WTC11 (cell line): ENCODE data around the gene KBTBD2. TPM values are rescaled to one million over a fixed set of nuclear protein-coding genes. Genes with fewer than 3 reads are reported as not detected.

Source experiments
- ATAC-seq: fragments of 200-7000 bp; cut with Tn5 transposase; 2 replicates; pipeline ENCODE4 v1.10.0; 2021; ENCODE audit warnings: mild to moderate bottlenecking, moderate library complexity
- CTCF ChIA-PET: fragments of 300-600 bp; sonication (Branson Sonifier 250); formaldehyde crosslinking; loops from one replicate; lab custom pipeline; 2021; ENCODE audit warnings: antibody characterized with exemption; lab: Charles Lee
- POLR2A ChIA-PET: fragments of 350-600 bp; sonication (Branson Sonifier 250); formaldehyde crosslinking; loops from one replicate; lab custom pipeline; 2021; ENCODE audit warnings: antibody characterized with exemption; lab: Charles Lee
- DNase-seq: peaks from one replicate; pipeline ENCODE4 v3.0.0; 2021; ENCODE audit warnings: low spot score
- H3K27ac Mint-ChIP-seq: 2 replicates; pipeline ENCODE4 v1.8.0; 2021; ENCODE audit warnings: mixed read lengths
- H3K27me3 Mint-ChIP-seq: 2 replicates; pipeline ENCODE4 v1.8.0; 2021; ENCODE audit warnings: low read depth, mild to moderate bottlenecking, moderate library complexity, mixed read lengths
- H3K36me3 Mint-ChIP-seq: 2 replicates; pipeline ENCODE4 v1.8.0; 2021; ENCODE audit warnings: mixed read lengths
- H3K4me1 Mint-ChIP-seq: 2 replicates; pipeline ENCODE4 v1.8.0; 2022; ENCODE audit warnings: mixed read lengths
- H3K4me3 Mint-ChIP-seq: 2 replicates; pipeline ENCODE4 v1.8.0; 2021; ENCODE audit warnings: mild to moderate bottlenecking, moderate library complexity, mixed read lengths
- H3K9me3 Mint-ChIP-seq: 2 replicates; pipeline ENCODE4 v1.8.0; 2021; ENCODE audit warnings: mixed read lengths
- ATF1 ChIP-seq: sonication (generic); formaldehyde crosslinking; IDR thresholded peaks from 2 replicates; pipeline ENCODE4 v1.8.1; 2023; ENCODE audit warnings: mild to moderate bottlenecking, moderate library complexity, missing genetic modification reagents
- ATF6 ChIP-seq: sonication (generic); formaldehyde crosslinking; IDR thresholded peaks from 2 replicates; pipeline ENCODE4 v1.8.1; 2023; ENCODE audit warnings: mild to moderate bottlenecking, missing genetic modification reagents
- CREM ChIP-seq: sonication (generic); formaldehyde crosslinking; IDR thresholded peaks from 2 replicates; pipeline ENCODE4 v1.8.1; 2022; ENCODE audit warnings: mild to moderate bottlenecking, missing genetic modification reagents, moderate library complexity
- ETV6 ChIP-seq: sonication (generic); formaldehyde crosslinking; IDR thresholded peaks from 2 replicates; pipeline ENCODE4 v1.8.1; 2022; ENCODE audit warnings: mild to moderate bottlenecking, missing genetic modification reagents
- FOXJ3 ChIP-seq: sonication (generic); formaldehyde crosslinking; IDR thresholded peaks from 2 replicates; pipeline ENCODE4 v1.9.0; 2021; ENCODE audit warnings: missing genetic modification reagents, mild to moderate bottlenecking, borderline replicate concordance
- FOXK1 ChIP-seq: sonication (generic); formaldehyde crosslinking; IDR thresholded peaks from 2 replicates; pipeline ENCODE4 v1.8.0; 2022; ENCODE audit warnings: mild to moderate bottlenecking, moderate library complexity, missing genetic modification reagents
- GABPB1 ChIP-seq: sonication (generic); formaldehyde crosslinking; IDR thresholded peaks from 2 replicates; pipeline ENCODE4 v1.8.1; 2023; ENCODE audit warnings: mild to moderate bottlenecking, missing genetic modification reagents
- GTF2I ChIP-seq: fragments of 250-450 bp; sonication (Bioruptor Pico); conservative IDR thresholded peaks from 2 replicates; pipeline ENCODE4 v1.4.0; 2021; ENCODE audit warnings: mild to moderate bottlenecking
- HMGXB4 ChIP-seq: sonication (generic); formaldehyde crosslinking; IDR thresholded peaks from 2 replicates; pipeline ENCODE4 v1.8.1; 2023; ENCODE audit warnings: mild to moderate bottlenecking, moderate library complexity, missing genetic modification reagents
- NFATC4 ChIP-seq: fragments of 250-450 bp; sonication (Bioruptor Pico); IDR thresholded peaks from 2 replicates; pipeline ENCODE4 v1.9.0; 2021; ENCODE audit warnings: mild to moderate bottlenecking
- NFYB ChIP-seq: sonication (generic); formaldehyde crosslinking; conservative IDR thresholded peaks from 2 replicates; pipeline ENCODE4 v1.8.0; 2022; ENCODE audit warnings: low read depth, missing genetic modification reagents
- PREB ChIP-seq: sonication (generic); formaldehyde crosslinking; IDR thresholded peaks from 2 replicates; pipeline ENCODE4 v1.8.1; 2022; ENCODE audit warnings: mild to moderate bottlenecking, missing genetic modification reagents, moderate library complexity, borderline replicate concordance
- SP1 ChIP-seq: sonication (generic); formaldehyde crosslinking; conservative IDR thresholded peaks from 2 replicates; pipeline ENCODE4 v1.8.1; 2022; ENCODE audit warnings: missing genetic modification reagents
- STAT6 ChIP-seq: sonication (generic); formaldehyde crosslinking; conservative IDR thresholded peaks from 2 replicates; pipeline ENCODE4 v1.8.1; 2023; ENCODE audit warnings: mild to moderate bottlenecking, low read depth, missing genetic modification reagents, moderate library complexity
- TP53 ChIP-seq: sonication (generic); formaldehyde crosslinking; IDR thresholded peaks from 2 replicates; pipeline ENCODE4 v1.8.1; 2023; ENCODE audit warnings: mild to moderate bottlenecking, missing genetic modification reagents
- USF1 ChIP-seq: sonication (generic); formaldehyde crosslinking; IDR thresholded peaks from 2 replicates; pipeline ENCODE4 v1.8.0; 2022; ENCODE audit warnings: mild to moderate bottlenecking, missing genetic modification reagents
- ZNF281 ChIP-seq: sonication (generic); formaldehyde crosslinking; IDR thresholded peaks from 2 replicates; pipeline ENCODE4 v1.8.0; 2023; ENCODE audit warnings: mild to moderate bottlenecking, missing genetic modification reagents
- ZNF317 ChIP-seq: sonication (generic); formaldehyde crosslinking; IDR thresholded peaks from 2 replicates; pipeline ENCODE4 v1.8.1; 2023; ENCODE audit warnings: low read depth, mild to moderate bottlenecking, moderate library complexity, missing genetic modification reagents, borderline replicate concordance
- ZNF423 ChIP-seq: fragments of 250-450 bp; sonication (Bioruptor Pico); IDR thresholded peaks from 2 replicates; pipeline ENCODE4 v2.1.2; 2022; ENCODE audit warnings: mild to moderate bottlenecking, moderate library complexity
- ZNF671 ChIP-seq: fragments of 250-450 bp; sonication (Bioruptor Pico); IDR thresholded peaks from 2 replicates; pipeline ENCODE4 v1.8.0; 2021; ENCODE audit warnings: mild to moderate bottlenecking
- total RNA-seq: library from RNA; stranded (reverse); gene quantifications from 3 replicates; pipeline ENCODE4 v1.2.3, GENCODE V29; 2021
- TF ChIP-seq, protein P1 (sequence below): sonication (generic); formaldehyde crosslinking; IDR thresholded peaks from 2 replicates; pipeline ENCODE4 v1.8.0; 2023; ENCODE audit warnings: missing genetic modification reagents
- TF ChIP-seq, protein P2 (sequence below): fragments of 250-450 bp; sonication (Bioruptor Pico); IDR thresholded peaks from 2 replicates; pipeline ENCODE4 v1.9.0; 2021; ENCODE audit warnings: mild to moderate bottlenecking

The KBTBD2 gene
- total RNA-seq, 1 experiment from 2014 or later = 29.7 TPM

DNA sequence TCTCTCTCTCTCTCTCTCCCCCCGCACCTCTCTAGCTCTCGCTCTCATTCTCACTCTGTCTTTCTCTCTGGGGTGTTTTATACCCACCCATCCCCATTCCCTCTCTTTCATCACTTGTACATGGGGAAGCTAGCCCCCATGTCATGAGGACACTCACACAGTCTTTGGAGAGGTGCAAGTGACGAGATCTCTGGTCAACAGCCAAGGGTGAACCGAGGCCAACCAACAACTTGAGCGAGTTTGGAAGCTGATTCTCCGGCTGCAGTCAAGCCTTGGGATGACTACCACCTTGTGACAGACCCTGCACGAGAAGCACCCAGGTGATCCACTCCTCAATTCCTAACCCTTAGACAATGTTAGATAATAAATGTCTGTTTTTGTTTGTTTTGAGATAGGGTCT lies 10.1 kb upstream of the KBTBD2 start (continued):
- TF ChIP-seq STAT6 (CRISPR knock-in tag) (no peak), TP53 (CRISPR knock-in tag) (no peak), ZNF671 (CRISPR knock-in tag) (no peak), ZNF423 (CRISPR knock-in tag) (no peak), HMGXB4 (CRISPR knock-in tag) (no peak)
- TF ChIP-seq, protein P1, sequence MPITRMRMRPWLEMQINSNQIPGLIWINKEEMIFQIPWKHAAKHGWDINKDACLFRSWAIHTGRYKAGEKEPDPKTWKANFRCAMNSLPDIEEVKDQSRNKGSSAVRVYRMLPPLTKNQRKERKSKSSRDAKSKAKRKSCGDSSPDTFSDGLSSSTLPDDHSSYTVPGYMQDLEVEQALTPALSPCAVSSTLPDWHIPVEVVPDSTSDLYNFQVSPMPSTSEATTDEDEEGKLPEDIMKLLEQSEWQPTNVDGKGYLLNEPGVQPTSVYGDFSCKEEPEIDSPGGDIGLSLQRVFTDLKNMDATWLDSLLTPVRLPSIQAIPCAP = no peak

- ChIA-PET POLR2A (no interaction called here), CTCF (no interaction called here)
- Mint-ChIP-seq H3K4me3 (no peak overlapping the region), H3K27me3 (peaks cover 42% of the 10 kb centered on the region), H3K36me3 (no peaks in the 10 kb centered on the region), H3K4me1 (peaks cover 5% of the 10 kb centered on the region; the same call in 1 of the 2 replicates), H3K9me3 (no peaks in the 10 kb centered on the region), H3K27ac (no peak overlapping the region)
- ATAC-seq (no peak), DNase-seq (no peak)
- TF ChIP-seq ATF6 (CRISPR knock-in tag) (no peak), GTF2I (CRISPR knock-in tag) (no peak), PREB (CRISPR knock-in tag) (no peak), NFATC4 (CRISPR knock-in tag) (no peak), NFYB (CRISPR knock-in tag) (no peak), ATF1 (CRISPR knock-in tag) (no peak), ZNF281 (CRISPR knock-in tag) (no peak), ETV6 (CRISPR knock-in tag) (no peak), USF1 (CRISPR knock-in tag) (no peak), GABPB1 (no peak), TP53 (CRISPR knock-in tag) (no peak), CREM (CRISPR knock-in tag) (no peak), SP1 (no peak), FOXK1 (no peak), ZNF317 (CRISPR knock-in tag) (no peak), FOXJ3 (CRISPR knock-in tag) (no peak)
- TF ChIP-seq, protein P2, sequence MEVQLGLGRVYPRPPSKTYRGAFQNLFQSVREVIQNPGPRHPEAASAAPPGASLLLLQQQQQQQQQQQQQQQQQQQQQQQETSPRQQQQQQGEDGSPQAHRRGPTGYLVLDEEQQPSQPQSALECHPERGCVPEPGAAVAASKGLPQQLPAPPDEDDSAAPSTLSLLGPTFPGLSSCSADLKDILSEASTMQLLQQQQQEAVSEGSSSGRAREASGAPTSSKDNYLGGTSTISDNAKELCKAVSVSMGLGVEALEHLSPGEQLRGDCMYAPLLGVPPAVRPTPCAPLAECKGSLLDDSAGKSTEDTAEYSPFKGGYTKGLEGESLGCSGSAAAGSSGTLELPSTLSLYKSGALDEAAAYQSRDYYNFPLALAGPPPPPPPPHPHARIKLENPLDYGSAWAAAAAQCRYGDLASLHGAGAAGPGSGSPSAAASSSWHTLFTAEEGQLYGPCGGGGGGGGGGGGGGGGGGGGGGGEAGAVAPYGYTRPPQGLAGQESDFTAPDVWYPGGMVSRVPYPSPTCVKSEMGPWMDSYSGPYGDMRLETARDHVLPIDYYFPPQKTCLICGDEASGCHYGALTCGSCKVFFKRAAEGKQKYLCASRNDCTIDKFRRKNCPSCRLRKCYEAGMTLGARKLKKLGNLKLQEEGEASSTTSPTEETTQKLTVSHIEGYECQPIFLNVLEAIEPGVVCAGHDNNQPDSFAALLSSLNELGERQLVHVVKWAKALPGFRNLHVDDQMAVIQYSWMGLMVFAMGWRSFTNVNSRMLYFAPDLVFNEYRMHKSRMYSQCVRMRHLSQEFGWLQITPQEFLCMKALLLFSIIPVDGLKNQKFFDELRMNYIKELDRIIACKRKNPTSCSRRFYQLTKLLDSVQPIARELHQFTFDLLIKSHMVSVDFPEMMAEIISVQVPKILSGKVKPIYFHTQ (CRISPR knock-in tag) = no peak
Measured at GRCh38 chr7:32900433-32900995, 9.0 kb upstream of the KBTBD2 start.
